Stimulated activated CD8-positive, alpha-beta memory T cell treated with anti-CD3 and anti-CD28 coated beads, Interleukin-15, amount 100 ng/mL, for 1 hour (primary cell): ENCODE measurements around the gene MYCBPAP.
A peak's percentile ranks its signal among the peaks of the same experiment; 100 is the strongest.
"Not testable (repeated sequence)": the region's sequence is repeated elsewhere in the genome, so short reads cannot be mapped to it uniquely, and the experiment has no call there.

Source experiments
- DNase-seq: peaks from one replicate; pipeline ENCODE4 v3.0.0-alpha.2; 2020; ENCODE audit warnings: low read depth

Gene MYCBPAP

DNA sequence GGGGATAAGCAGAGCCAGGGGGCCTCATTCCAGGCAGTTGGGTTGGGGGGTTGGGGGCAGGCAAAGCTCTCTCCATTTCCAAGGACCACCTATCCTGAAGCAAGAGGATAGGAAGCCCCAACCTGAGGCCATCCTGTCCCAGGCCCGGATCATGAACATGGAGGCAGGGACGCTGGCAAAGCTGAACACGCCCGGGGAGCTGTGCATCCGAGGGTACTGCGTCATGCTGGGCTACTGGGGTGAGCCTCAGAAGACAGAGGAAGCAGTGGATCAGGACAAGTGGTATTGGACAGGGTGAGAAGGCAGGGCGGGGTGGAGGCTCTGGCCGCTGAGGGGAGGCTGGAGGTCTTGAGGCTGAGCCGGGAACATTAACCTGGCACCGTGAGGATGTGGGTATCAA, 36.0 kb upstream of the MYCBPAP start:
- DNase-seq: no peak

DNA sequence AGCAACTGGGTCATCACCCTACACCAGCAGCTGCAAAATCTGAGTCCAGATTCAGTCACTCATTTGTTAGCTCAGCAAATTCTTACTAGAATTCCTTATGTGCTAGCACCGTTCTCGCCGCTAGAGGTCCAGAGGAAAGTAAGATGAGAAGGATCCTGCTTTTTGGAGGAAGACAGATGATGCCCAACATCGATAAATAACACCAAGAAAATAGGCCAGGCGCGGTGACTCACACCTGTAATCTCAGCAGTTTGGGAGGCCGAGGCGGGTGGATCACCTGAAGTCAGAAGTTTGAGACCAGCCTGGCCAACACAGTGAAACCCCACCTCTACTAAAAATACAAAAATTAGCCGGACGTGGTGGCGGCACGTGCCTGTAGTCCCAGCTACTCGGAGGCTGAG, 35.5 kb upstream of the MYCBPAP start:
- not testable (repeated sequence) for DNase-seq

GRCh38 chr17:50473901-50474300, 34.3 kb upstream of the MYCBPAP start:
- no peak for DNase-seq

GRCh38 chr17:50474523-50474922, 33.7 kb upstream of the MYCBPAP start:
- no peak for DNase-seq

DNA sequence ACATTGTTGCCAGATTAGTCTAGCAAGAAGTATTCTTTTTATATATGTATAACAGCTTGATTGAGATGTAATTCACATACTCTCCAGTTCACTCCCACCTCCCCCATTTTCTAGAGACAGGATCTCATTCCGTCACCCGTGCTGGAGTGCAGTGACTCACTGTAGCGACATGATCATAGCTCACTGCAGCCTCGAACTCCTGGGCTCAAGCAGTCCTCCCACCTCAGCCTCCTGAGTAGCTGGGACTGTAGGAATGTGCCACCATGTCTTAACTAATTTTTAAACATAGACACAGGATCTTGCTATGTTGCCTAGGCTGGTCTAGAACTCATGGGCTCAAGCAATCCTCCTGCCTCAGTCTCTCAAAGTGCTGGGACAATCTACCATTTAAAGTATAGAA, 32.9 kb upstream of the MYCBPAP start:
- no peak for DNase-seq

DNA sequence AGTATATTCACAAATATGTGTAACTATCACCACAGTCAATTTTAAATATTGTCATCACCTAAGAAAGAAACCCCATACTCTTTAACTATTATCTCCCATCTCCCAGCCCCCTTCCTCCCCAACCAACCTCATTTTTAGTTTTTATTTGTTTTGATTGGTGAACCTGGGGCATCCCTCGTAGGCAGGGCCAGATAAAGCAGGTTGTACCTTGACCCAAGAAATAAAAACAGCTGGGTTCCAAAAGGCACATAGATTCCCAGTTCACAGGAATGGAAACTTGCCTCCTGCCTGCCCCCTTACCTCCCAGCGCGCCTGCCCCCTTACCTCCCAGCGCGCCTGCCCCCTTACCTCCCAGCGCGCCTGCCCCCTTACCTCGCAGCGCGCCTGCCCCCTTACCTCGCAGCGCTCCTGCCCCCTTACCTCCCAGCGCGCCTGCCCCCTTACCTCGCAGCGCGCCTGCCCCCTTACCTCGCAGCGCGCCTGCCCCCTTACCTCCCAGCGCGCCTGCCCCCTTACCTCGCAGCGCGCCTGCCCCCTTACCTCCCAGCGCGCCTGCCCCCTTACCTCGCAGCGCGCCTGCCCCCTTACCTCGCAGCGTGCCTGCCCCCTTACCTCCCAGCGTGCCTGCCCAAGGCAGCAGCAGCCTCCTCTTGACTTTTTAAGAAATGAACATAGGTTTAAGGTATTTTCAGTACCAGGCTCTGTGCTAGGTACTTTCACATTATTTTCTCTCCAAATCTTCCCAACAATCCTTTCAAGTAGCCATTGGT, 32.3 kb upstream of the MYCBPAP start:
- DNase-seq: not testable (repeated sequence)

GRCh38 chr17:50476545-50477315, 31.5 kb upstream of the MYCBPAP start:
- no peak for DNase-seq

DNA sequence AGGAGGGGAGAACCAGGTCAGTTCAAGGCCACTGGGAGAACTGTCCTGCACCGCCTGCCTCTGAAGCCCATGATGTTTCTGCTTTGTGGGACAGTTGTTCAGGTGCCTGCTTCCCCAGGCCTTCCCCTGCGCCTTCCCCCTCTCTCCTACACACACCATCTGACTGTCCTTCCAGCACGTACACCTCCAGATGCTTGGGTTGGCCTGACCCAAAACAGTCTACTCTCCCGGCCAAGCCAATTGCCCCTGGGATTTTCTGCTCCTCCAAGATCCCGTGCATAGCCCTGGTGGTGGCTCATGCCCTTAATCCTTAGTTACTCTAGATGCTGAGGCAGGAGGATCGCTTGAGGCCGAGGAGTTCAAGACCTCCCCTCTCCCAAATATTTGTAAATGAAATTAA, 30.3 kb upstream of the MYCBPAP start:
- no peak for DNase-seq

GRCh38 chr17:50478391-50479381, 29.6 kb upstream of the MYCBPAP start, which contains the start of gene RSAD1:
RSAD1 (plus strand) TSS chr17:50478860; CDS start chr17:50478885, 25 bp downstream.
- DNase-seq: peak; percentile 68

GRCh38 chr17:50479522-50480141, 28.6 kb upstream of the MYCBPAP start:
- DNase-seq: peak; percentile 44

DNA sequence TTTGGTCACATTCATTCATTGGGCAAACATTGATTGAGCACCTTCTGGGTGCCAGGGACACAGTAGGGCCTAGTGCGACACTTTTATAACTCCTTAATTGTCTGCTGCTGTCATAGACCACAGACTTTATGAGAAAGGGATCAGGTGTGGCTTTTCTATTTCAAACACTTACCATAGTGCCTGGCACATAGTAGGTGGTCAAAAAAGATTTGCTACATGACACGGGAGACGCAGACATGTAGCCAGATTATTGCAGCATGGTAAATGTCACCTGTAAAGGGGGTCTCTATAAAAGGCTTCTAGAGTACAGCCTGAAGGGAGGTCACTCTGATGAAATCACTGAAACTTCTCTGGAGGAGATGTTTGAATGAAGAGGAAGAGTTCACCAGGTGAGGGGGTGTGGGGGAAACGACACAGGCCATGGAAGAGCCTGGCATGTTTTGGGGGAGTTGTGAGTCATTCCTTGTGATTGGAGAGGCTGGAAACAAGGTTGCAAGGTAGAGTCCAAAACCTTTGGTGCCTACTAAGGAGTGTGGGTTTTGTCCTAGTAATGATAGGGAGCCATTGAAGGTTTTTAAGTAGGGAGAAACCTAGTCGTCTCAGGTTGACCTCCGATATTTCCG, 28.0 kb upstream of the MYCBPAP start:
- no peak for DNase-seq

DNA sequence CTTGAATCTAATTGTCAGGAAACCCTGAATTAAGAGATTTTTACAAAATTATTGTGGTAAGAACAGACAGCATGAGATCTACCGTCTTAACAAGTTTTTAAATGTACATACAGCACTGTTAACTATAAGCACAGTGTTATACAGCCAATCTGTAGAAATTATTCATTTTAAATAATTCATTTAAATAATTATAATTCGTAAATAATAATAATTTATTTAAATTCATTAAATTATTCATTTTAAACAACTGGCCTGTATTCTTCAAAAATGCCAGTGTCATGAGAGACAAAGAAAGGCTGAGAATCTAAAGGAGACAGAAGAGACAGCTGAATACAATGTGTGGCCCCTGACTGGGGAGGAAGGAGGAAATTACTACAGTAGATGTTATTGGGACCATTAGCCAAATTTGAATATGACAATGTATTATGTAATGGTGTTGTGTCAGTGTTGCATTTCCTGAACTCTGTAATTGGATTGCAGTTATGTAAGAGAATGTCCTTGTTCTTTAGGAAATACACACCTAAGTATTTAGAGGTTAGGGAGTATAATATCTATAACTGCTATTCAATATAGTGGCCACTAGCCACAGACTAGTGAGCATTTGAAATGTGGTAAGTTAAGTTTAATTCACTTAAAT, 27.3 kb upstream of the MYCBPAP start:
- no peak for DNase-seq

DNA sequence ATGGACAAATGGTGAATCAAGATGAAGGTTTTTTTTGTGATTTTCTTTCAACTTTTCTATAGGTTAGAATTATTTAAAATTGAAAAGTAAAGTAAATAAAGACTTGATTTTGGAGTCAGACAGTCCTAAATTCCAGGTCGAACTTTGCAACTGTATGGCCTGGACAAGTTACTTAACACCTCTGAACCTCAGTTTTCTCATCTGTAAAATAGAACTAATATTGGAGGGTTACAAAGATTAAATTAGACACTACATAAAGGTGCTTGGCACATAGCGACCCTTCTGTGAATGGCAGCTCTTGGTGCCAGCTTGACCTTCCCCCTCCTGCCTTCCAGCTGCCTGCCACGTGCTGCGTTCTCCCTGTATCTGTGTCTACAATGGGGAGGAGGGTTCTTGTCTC, 26.6 kb upstream of the MYCBPAP start:
- DNase-seq: no peak

DNA sequence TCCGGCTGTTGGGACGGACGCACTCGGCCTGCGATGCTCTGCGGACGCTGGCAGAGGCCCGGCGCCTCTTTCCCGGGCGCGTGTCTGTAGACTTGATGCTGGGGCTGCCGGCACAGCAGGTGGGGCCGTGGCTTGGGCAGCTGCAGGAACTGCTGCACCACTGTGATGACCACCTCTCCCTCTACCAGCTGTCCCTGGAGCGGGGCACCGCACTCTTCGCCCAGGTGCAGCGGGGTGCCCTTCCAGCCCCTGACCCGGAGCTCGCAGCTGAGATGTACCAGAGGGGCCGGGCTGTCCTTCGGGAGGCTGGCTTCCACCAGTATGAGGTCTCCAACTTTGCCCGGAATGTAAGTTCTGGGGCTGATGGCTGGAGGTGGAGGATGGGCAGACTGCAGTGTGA, 26.1 kb upstream of the MYCBPAP start:
- no peak for DNase-seq

DNA sequence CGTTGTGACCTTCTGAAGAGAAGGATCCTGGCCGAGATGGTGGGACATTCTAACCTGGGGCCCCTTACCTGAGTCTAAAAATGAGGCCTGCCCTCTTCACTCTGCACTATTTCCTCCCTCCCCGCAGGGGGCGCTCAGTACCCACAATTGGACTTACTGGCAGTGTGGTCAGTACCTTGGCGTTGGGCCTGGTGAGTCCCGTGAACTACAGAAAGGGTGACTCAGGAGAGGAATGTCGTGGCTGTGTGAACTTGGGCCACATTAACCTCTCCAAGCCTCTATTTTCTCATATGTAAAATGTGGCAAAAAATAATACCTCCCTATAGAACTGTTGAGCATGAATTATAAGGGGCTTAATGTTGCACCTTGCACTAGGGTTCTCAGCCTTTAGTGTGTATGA, 25.7 kb upstream of the MYCBPAP start:
- DNase-seq: peak; percentile 45

DNA sequence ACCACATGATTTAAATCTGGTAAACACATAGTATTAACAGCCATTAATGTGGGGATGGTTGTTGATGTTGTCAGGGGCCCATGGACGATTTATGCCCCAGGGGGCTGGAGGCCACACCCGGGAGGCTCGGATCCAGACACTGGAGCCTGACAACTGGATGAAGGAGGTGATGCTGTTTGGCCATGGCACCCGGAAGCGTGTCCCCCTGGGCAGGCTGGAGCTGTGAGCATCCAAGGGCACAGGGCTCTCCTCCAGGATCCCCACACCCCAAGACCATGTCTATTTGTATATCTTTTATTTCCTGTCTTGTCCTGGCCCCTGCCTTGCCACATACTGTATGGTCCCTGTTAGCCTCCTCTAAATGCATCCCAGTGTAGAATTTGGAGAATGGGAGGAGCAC, 25.0 kb upstream of the MYCBPAP start:
- DNase-seq: no peak

- DNase-seq: no peak
These were observed 23.7 kb upstream of the MYCBPAP start for GRCh38 chr17:50484386-50485155.

DNA sequence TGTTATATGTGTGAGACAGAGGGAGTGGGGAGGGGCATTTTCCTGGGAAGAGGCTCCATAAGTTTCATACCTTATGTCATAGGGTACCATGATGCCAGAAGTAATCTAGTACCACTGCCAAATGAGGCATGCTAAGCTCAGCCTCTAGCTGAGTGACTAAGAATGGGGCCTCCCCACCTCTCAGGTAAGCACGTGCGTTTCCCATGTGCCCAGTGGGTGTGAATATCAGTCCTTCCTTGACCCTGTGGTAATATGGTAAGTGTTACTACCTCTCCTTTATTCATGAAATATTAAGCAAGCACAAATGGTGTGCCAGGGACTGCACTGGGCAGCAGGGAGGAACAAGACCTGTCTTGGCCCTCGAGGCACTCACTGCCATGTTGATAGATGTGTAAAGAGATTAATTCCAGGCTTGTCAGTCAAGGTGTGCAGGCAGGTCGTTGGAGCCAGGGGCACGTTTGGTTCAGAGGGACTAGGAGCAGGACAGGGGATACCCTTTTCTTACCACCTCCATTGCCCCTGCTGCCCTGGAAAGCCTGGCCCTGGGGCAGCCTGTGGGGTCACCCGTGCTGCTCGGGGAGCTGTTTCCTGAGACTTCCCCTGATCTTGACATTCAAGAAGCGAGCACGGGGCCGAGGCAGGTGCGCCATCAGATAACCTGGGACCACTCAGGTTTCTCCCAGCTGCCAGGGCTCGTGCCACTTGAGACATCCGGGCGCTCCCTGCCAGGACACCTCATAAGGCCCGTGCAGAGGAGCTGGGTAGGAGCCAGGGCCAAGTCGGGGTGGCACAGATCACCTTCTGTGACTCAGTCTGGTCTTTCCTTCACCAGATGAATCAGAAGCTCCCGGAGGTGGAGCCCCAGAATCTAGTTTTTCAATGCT, 20.8 kb upstream of the MYCBPAP start:
- DNase-seq: no peak

DNA sequence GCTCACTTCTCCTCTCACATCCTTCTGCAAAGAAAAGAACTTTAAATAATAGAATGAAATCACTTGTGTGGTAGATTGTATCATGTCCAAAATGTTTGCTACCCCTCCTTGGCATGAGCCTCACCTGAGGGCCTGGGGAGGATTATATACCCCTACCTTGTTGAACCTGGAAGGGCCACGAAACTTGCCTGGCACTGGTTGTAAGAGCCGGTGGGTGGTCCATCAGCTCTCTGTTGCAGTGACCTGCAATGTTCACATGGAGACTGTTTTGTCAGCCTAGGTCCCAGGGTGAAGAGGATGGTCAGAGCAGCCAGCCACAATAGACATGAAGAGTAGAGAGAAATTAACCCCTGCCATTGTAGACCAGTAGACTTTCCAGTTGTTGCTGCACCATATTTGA, 19.4 kb upstream of the MYCBPAP start:
- no peak for DNase-seq
